Retinal pigment epithelial cell (primary cell): Measurements from ENCODE around the gene CACNB1.

Source experiments
- DNase-seq: peaks from one replicate; pipeline ENCODE4 v3.0.0-alpha.2; 2010; ENCODE audit warnings: low read depth
- H3K4me3 ChIP-seq: 2 replicates; pipeline ENCODE4 v1.5.1; 2011; ENCODE audit warnings: mild to moderate bottlenecking, low read length, control low read depth, moderate library complexity
- CTCF ChIP-seq: conservative IDR thresholded peaks from 2 replicates; pipeline ENCODE4 v1.5.1; 2011; ENCODE audit warnings: low read depth, low read length, control low read depth, inconsistent platforms

Gene CACNB1

GRCh38 chr17:39239640-39240314 lies 42.3 kb upstream of the CACNB1 start:
- peak; percentile 82 for TF ChIP-seq CTCF
- no peak for DNase-seq
- H3K4me3 ChIP-seq: no peak overlapping the region

GRCh38 chr17:39238311-39238972 lies 41.0 kb upstream of the CACNB1 start:
- H3K4me3 ChIP-seq: no peak overlapping the region
- no peak for TF ChIP-seq CTCF
- no peak for DNase-seq

GRCh38 chr17:39237586-39237985 lies 40.1 kb upstream of the CACNB1 start:
- no peak for DNase-seq
- no peak for TF ChIP-seq CTCF
- no peak overlapping the region for H3K4me3 ChIP-seq

- no peak for TF ChIP-seq CTCF
- no peak overlapping the region for H3K4me3 ChIP-seq
- no peak for DNase-seq
Measured at GRCh38 chr17:39236981-39237441, 39.5 kb upstream of the CACNB1 start.

- no peak overlapping the region for H3K4me3 ChIP-seq
- DNase-seq: no peak
- no peak for TF ChIP-seq CTCF
Measured at GRCh38 chr17:39236450-39236927, 39.0 kb upstream of the CACNB1 start.

GRCh38 chr17:39235555-39236449 lies 38.3 kb upstream of the CACNB1 start:
- peak; percentile 30 for DNase-seq
- TF ChIP-seq CTCF: peak; percentile 91
- no peak overlapping the region for H3K4me3 ChIP-seq
